GM18520 (cell line): Measurements from ENCODE around the gene COPS8.

Experiments
- ATAC-seq: cut with Tn5 transposase; IDR thresholded peaks from one replicate; pipeline ENCODE4 v1.9.1; 2021; ENCODE audit not compliant: unreplicated experiment

COPS8 gene

GRCh38 chr2:237129625-237130263 lies 44.1 kb downstream of the COPS8 start:
- no peak for ATAC-seq

GRCh38 chr2:237130562-237131421 lies 45.1 kb downstream of the COPS8 start:
- no peak for ATAC-seq

- no peak for ATAC-seq
Measured at GRCh38 chr2:237131749-237132533, 46.3 kb downstream of the COPS8 start.

GRCh38 chr2:237132799-237133198 lies 47.1 kb downstream of the COPS8 start:
- ATAC-seq: no peak

GRCh38 chr2:237134321-237135230 lies 48.9 kb downstream of the COPS8 start:
- no peak for ATAC-seq

- no peak for ATAC-seq
Measured at GRCh38 chr2:237136824-237137223, 51.1 kb downstream of the COPS8 start.

- ATAC-seq: no peak
Measured at GRCh38 chr2:237137626-237138323, 52.1 kb downstream of the COPS8 start.

GRCh38 chr2:237139123-237139675 lies 53.5 kb downstream of the COPS8 start:
- ATAC-seq: no peak

GRCh38 chr2:237140689-237141285 lies 55.1 kb downstream of the COPS8 start:
- no peak for ATAC-seq

GRCh38 chr2:237141571-237142051 lies 55.9 kb downstream of the COPS8 start:
- no peak for ATAC-seq

GRCh38 chr2:237143118-237143517 lies 57.4 kb downstream of the COPS8 start:
- ATAC-seq: no peak

GRCh38 chr2:237143676-237144440 lies 58.2 kb downstream of the COPS8 start:
- no peak for ATAC-seq

- ATAC-seq: no peak
Measured at GRCh38 chr2:237144516-237144915, 58.8 kb downstream of the COPS8 start.

GRCh38 chr2:237147317-237147716 lies 61.6 kb downstream of the COPS8 start:
- ATAC-seq: no peak

GRCh38 chr2:237148624-237149023 lies 62.9 kb downstream of the COPS8 start:
- no peak for ATAC-seq

- ATAC-seq: no peak
Measured at GRCh38 chr2:237149425-237149824, 63.7 kb downstream of the COPS8 start.
